ENCODE results near the gene SNX21. TPM values are rescaled to one million over a fixed set of nuclear protein-coding genes. Genes with fewer than 3 reads are reported as not detected.
A peak's percentile ranks its signal among the peaks of the same experiment; 100 is the strongest.
"Not testable (repeated sequence)": the region's sequence is repeated elsewhere in the genome, so short reads cannot be mapped to it uniquely, and the experiment has no call there.

The SNX21 gene
- total and polyA plus RNA-seq, 5 donors = 23.5 to 30.7 (median 26.7) TPM

GRCh38 chr20:45861221-45862075 is 27.8 kb downstream of the SNX21 start:
- H3K27ac ChIP-seq (ENCODE audit: low read length) = no peak overlapping the region
- WGBS = 93% methylated on average over 7 of the region's 7 CpGs
- H3K4me1 ChIP-seq (ENCODE audit: control insufficient read depth, insufficient read depth, low read length) = peaks cover 6% of the 10 kb centered on the region
- DNase-seq (no peak), ATAC-seq (no peak)
- intact Hi-C loops (cut with DNase I) = no loop called here
- H3K4me3 ChIP-seq (ENCODE audit: low read length) = no peak overlapping the region
- no peaks in the 10 kb centered on the region for H3K9me3 ChIP-seq (ENCODE audit: control insufficient read depth, low read length)
- H3K27me3 ChIP-seq (ENCODE audit: control insufficient read depth, insufficient read depth) = no peaks in the 10 kb centered on the region

DNA sequence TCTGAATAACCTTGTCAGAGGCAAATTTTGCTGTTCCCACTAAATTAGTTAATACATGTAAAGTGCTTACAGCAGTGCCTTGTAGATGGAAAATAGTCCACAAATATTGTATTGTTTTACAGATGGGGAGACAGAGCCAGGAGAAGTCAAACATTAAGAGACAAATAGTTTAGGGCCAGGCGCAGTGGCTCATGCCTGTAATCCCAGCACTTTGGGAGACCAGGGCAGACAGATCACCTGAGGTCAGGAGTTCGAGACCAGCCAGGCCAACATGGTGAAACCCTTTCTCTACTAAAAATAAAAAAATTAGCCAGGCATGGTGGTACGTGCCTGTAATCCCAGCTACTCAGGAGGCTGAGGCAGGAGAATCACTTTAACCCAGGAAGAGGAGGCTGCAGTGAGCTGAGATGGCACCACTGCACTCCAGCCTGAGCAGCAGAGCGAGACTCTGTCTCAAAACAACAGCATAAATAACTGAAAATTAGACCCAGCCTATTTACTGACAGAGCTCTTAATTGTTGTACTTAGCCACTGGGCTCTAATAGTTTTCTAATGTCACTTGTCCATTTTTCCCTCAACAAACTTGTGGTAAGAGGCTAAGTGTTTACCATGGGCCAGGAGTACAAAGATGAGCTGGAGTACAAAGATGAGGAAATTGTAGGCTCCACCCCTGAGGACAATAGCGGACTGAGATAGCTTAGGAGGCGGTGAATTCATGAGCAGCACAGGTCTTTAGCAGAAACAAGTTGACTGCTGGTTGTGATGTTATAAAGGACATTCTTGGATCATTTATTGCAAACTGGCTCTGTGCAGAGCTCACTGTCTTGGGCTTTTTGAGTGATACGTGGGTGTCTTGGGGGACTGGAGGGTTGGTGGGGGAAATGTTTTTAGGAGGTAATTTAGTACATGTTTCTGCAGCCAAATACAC is 30.2 kb downstream of the SNX21 start:
- 90% methylated on average over 7 of the region's 7 CpGs for WGBS
- no peak for ATAC-seq
- H3K27me3 ChIP-seq (ENCODE audit: control insufficient read depth, insufficient read depth) = no peaks in the 10 kb centered on the region
- no peaks in the 10 kb centered on the region for H3K4me1 ChIP-seq (ENCODE audit: control insufficient read depth, insufficient read depth, low read length)
- H3K9me3 ChIP-seq (ENCODE audit: control insufficient read depth, low read length) = no peaks in the 10 kb centered on the region
- no peak for DNase-seq
- no peak overlapping the region for H3K4me3 ChIP-seq (ENCODE audit: low read length)
- intact Hi-C loops (cut with DNase I) = no loop called here
- H3K27ac ChIP-seq (ENCODE audit: low read length) = no peak overlapping the region

GRCh38 chr20:45866454-45866853 is 32.9 kb downstream of the SNX21 start:
- H3K9me3 ChIP-seq (ENCODE audit: control insufficient read depth, low read length) = no peaks in the 10 kb centered on the region
- H3K27me3 ChIP-seq (ENCODE audit: control insufficient read depth, insufficient read depth) = no peaks in the 10 kb centered on the region
- intact Hi-C loops (cut with DNase I) = no loop called here
- DNase-seq = no peak
- no peak overlapping the region for H3K4me3 ChIP-seq (ENCODE audit: low read length)
- no peaks in the 10 kb centered on the region for H3K4me1 ChIP-seq (ENCODE audit: control insufficient read depth, insufficient read depth, low read length)
- no peak overlapping the region for H3K27ac ChIP-seq (ENCODE audit: low read length)
- 92% methylated on average over 5 of the region's 5 CpGs for WGBS
- no peak for ATAC-seq

GRCh38 chr20:45867136-45867818 is 33.7 kb downstream of the SNX21 start:
- DNase-seq (no peak), ATAC-seq (no peak)
- Histone ChIP-seq H3K9me3 (ENCODE audit: control insufficient read depth, low read length) (no peaks in the 10 kb centered on the region), H3K4me3 (ENCODE audit: low read length) (no peak overlapping the region), H3K4me1 (ENCODE audit: control insufficient read depth, insufficient read depth, low read length) (no peaks in the 10 kb centered on the region), H3K27ac (ENCODE audit: low read length) (no peak overlapping the region), H3K27me3 (ENCODE audit: control insufficient read depth, insufficient read depth) (no peaks in the 10 kb centered on the region)
- WGBS = 91% methylated on average over 6 of the region's 6 CpGs
- intact Hi-C loops (cut with DNase I) = no loop called here

DNA sequence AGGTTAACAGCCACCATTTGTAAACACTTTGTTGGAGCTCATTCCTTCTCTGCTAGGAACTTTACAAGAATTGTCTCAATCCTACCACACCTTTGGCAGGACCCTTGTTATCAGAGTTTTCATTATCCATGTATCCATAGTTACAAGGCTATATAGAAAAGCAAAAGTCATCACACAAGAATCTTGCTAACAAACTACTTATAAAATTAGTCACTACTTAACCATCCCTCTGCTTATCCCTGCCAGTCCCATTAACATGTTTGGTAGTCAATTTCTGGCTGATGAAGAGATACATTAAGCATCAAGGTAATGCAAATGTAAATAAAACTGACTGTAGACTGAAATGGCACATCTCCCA is 34.2 kb downstream of the SNX21 start:
- intact Hi-C loops (cut with DNase I) = no loop called here
- Histone ChIP-seq H3K4me1 (ENCODE audit: control insufficient read depth, insufficient read depth, low read length) (no peaks in the 10 kb centered on the region), H3K4me3 (ENCODE audit: low read length) (no peak overlapping the region), H3K27ac (ENCODE audit: low read length) (no peak overlapping the region), H3K27me3 (ENCODE audit: control insufficient read depth, insufficient read depth) (no peaks in the 10 kb centered on the region), H3K9me3 (ENCODE audit: control insufficient read depth, low read length) (no peaks in the 10 kb centered on the region)
- DNase-seq (no peak), ATAC-seq (no peak)

DNA sequence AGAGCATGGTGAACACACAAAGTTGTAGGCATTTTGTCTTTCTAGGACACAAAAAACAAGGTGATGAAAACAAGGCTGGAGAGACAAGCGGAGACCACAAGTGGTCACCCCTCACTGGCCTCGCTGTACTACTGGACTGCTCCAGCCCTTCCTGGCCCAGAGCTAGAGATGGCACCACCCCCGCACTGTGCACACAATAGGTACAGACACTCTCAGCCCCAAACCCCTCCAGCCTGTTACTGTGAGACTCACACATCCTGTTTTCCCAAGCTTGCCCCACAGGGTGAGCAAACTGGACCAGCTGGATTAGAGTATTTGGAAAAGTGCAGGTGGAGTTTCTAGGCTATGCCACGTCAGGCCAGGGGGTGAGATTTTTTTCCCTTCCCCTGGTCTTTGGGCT is 39.0 kb downstream of the SNX21 start:
- no peak for ATAC-seq

DNA sequence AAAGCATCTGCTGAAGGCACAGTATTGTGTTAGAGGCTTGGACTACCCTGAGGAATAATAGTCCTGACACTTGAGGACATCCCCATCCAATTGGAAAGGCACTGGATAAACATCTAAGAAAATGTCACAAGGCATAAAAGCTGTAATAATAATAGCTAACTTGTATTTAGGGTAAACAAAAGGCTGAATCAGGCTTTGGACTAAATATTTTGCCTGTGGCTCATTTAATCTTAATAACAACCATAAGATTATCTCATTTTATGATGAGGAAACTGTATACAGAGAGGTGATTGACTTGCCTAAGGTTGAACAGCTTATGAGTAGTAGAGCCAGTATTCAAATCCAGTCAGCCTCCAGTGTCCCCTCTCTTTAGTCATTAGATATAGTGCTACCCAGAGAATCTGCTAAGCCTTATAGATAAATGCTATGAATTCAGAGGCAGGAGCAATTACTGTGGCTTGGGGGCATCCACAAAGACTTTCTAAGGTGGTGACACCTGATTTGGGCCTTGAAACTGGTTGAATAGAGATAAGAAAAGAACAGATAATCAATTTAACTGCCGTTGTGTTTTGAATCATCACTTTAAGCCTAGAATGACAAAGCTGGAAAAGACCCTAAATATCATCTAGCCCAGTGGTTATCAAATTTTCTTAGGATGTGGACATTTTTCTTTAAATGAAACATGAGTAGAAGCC is 40.0 kb downstream of the SNX21 start:
- Histone ChIP-seq H3K4me3 (ENCODE audit: low read length) (no peak overlapping the region), H3K9me3 (ENCODE audit: control insufficient read depth, low read length) (no peaks in the 10 kb centered on the region), H3K27ac (ENCODE audit: low read length) (no peak overlapping the region), H3K27me3 (ENCODE audit: control insufficient read depth, insufficient read depth) (no peaks in the 10 kb centered on the region), H3K4me1 (ENCODE audit: control insufficient read depth, insufficient read depth, low read length) (no peaks in the 10 kb centered on the region)
- WGBS = 26% methylated on average over 1 of the region's 1 CpG
- DNase-seq (no peak), ATAC-seq (no peak)
- intact Hi-C loops (cut with DNase I) = no loop called here

More for the DNA sequence above, 39.0 kb downstream of the SNX21 start:
- Histone ChIP-seq H3K27me3 (ENCODE audit: control insufficient read depth, insufficient read depth) (no peaks in the 10 kb centered on the region), H3K4me1 (ENCODE audit: control insufficient read depth, insufficient read depth, low read length) (no peaks in the 10 kb centered on the region), H3K4me3 (ENCODE audit: low read length) (no peak overlapping the region), H3K27ac (ENCODE audit: low read length) (no peak overlapping the region), H3K9me3 (ENCODE audit: control insufficient read depth, low read length) (no peaks in the 10 kb centered on the region)
- WGBS = 89% methylated on average over 4 of the region's 4 CpGs
- DNase-seq = no peak
- intact Hi-C loops (cut with DNase I) = no loop called here

DNA sequence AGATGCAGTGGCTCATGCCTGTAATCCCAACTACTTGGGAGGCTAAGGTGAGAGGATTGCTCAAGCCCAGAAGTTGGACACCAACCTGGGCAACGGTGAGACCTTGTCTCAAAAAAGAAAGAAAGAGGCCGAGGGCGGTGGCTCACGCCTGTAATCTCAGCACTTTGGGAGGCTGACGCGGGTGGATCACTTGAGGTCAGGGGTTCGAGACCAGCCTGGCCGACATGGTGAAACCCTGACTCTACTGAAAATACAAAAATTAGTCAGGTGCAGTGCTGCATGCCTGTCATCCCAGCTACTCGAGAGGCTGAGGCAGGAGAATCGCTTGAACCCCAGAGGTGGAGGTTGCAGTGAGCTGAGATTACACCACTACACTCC is 40.5 kb downstream of the SNX21 start:
- DNase-seq = peak in 1 of 3 donors; percentile 18
- H3K27me3 ChIP-seq (ENCODE audit: control insufficient read depth, insufficient read depth); ATAC-seq; H3K9me3 ChIP-seq (ENCODE audit: control insufficient read depth, low read length); H3K4me1 ChIP-seq (ENCODE audit: control insufficient read depth, insufficient read depth, low read length); H3K27ac ChIP-seq (ENCODE audit: low read length); H3K4me3 ChIP-seq (ENCODE audit: low read length); intact Hi-C loops (cut with DNase I): not testable (repeated sequence)
- 91% methylated on average over 10 of the region's 10 CpGs for WGBS

GRCh38 chr20:45874576-45874975 is 41.0 kb downstream of the SNX21 start:
- no peak for ATAC-seq

DNA sequence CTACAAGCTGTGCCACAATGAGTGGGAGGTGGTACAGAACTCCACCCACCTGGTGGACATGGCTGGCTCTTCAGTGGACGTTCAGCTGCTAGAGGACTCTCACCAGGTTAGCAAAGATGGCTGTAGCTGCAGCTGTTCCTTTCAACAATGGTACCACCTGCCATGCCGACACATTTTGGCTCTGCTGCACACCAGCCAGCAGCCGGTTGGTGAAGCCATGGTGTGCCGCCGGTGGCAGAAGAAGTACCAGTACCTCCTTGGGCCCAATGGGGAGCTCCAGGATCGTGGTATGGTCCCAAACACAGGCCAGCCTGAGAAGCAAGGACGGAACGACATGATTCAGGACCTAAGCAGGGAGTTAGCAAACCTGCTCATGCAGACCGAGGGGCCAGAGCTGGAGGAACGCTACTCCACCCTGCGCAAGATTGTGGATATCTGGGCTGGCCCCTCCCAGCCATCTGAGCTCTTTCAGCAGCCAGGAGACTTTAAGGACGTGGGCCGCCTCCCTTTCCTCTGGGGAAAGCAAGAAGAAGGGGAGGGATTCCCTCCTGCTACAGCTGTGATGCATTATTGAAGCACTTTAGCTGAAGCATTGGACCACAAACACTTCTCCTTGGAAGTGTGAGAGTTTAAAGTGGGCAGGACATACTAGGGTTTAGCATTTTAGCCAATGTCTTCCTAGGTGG is 44.6 kb downstream of the SNX21 start:
- H3K27ac ChIP-seq (ENCODE audit: low read length) = no peak overlapping the region
- ATAC-seq = peak; percentile 7 to 17

More at GRCh38 chr20:45874576-45874975, 41.0 kb downstream of the SNX21 start:
- intact Hi-C loops (cut with DNase I) = no loop called here
- no peaks in the 10 kb centered on the region for H3K9me3 ChIP-seq (ENCODE audit: control insufficient read depth, low read length)
- H3K27me3 ChIP-seq (ENCODE audit: control insufficient read depth, insufficient read depth) = no peaks in the 10 kb centered on the region
- 77% methylated on average over 4 of the region's 4 CpGs for WGBS
- DNase-seq = no peak
- no peak overlapping the region for H3K4me3 ChIP-seq (ENCODE audit: low read length)
- H3K4me1 ChIP-seq (ENCODE audit: control insufficient read depth, insufficient read depth, low read length) = no peaks in the 10 kb centered on the region
- H3K27ac ChIP-seq (ENCODE audit: low read length) = no peak overlapping the region

More for the DNA sequence above, 44.6 kb downstream of the SNX21 start:
- peak; percentile 43 to 79 (median 44) for DNase-seq
- no peaks in the 10 kb centered on the region for H3K4me1 ChIP-seq (ENCODE audit: control insufficient read depth, insufficient read depth, low read length)
- no peak overlapping the region for H3K4me3 ChIP-seq (ENCODE audit: low read length)
- no peaks in the 10 kb centered on the region for H3K27me3 ChIP-seq (ENCODE audit: control insufficient read depth, insufficient read depth)
- WGBS = 77% methylated on average over 13 of the region's 13 CpGs
- no peaks in the 10 kb centered on the region for H3K9me3 ChIP-seq (ENCODE audit: control insufficient read depth, low read length)
- intact Hi-C loops (cut with DNase I) = no loop called here

Measured in right cardiac atrium (tissue), 5 donors.